HG03025 (cell line): ENCODE results near the gene STPG2.
"Not testable (repeated sequence)": the region's sequence is repeated elsewhere in the genome, so short reads cannot be mapped to it uniquely, and the experiment has no call there.

ENCODE experiments used
- ATAC-seq: cut with Tn5 transposase; IDR thresholded peaks from one replicate; pipeline ENCODE4 v1.9.1; 2021; ENCODE audit warnings: mild to moderate bottlenecking, moderate library complexity; ENCODE audit not compliant: unreplicated experiment, low FRiP score

Gene STPG2

GRCh38 chr4:97662133-97662532, 481.1 kb downstream of the STPG2 start:
- ATAC-seq: no peak

- no peak for ATAC-seq
Measured at GRCh38 chr4:97656044-97656720, 487.1 kb downstream of the STPG2 start.

- ATAC-seq: no peak
Measured at GRCh38 chr4:97653701-97654100, 489.6 kb downstream of the STPG2 start.

- ATAC-seq: no peak
Measured at GRCh38 chr4:97646997-97647396, 496.3 kb downstream of the STPG2 start.

- ATAC-seq: no peak
Measured at GRCh38 chr4:97645071-97645821, 498.0 kb downstream of the STPG2 start.

GRCh38 chr4:97643179-97643578, 500.1 kb downstream of the STPG2 start:
- no peak for ATAC-seq

GRCh38 chr4:97639961-97640360, 503.3 kb downstream of the STPG2 start:
- ATAC-seq: no peak

- not testable (repeated sequence) for ATAC-seq
Measured at GRCh38 chr4:97633831-97634230, 509.4 kb downstream of the STPG2 start.

- no peak for ATAC-seq
Measured at GRCh38 chr4:97627750-97628149, 515.5 kb downstream of the STPG2 start.

- no peak for ATAC-seq
Measured at GRCh38 chr4:97624204-97624603, 519.1 kb downstream of the STPG2 start.

- no peak for ATAC-seq
Measured at GRCh38 chr4:97605932-97606331, 537.3 kb downstream of the STPG2 start.

- ATAC-seq: no peak
Measured at GRCh38 chr4:97593248-97593647, 550.0 kb downstream of the STPG2 start.

- ATAC-seq: no peak
Measured at GRCh38 chr4:97590266-97590665, 553.0 kb downstream of the STPG2 start.

GRCh38 chr4:97589481-97590196, 553.6 kb downstream of the STPG2 start:
- ATAC-seq: no peak

GRCh38 chr4:97587912-97588311, 555.4 kb downstream of the STPG2 start:
- ATAC-seq: no peak

- ATAC-seq: no peak
Measured at GRCh38 chr4:97585274-97585673, 558.0 kb downstream of the STPG2 start.

GRCh38 chr4:97582890-97583289, 560.4 kb downstream of the STPG2 start:
- ATAC-seq: no peak

GRCh38 chr4:97577004-97577403, 566.3 kb downstream of the STPG2 start:
- ATAC-seq: no peak

- no peak for ATAC-seq
Measured at GRCh38 chr4:97560009-97560408, 583.3 kb downstream of the STPG2 start.

GRCh38 chr4:97558204-97558778, 585.0 kb downstream of the STPG2 start:
- no peak for ATAC-seq

GRCh38 chr4:97550637-97551036, 592.6 kb downstream of the STPG2 start:
- not testable (repeated sequence) for ATAC-seq
